Measurements from ENCODE around the gene GRM2.

The GRM2 gene

DNA sequence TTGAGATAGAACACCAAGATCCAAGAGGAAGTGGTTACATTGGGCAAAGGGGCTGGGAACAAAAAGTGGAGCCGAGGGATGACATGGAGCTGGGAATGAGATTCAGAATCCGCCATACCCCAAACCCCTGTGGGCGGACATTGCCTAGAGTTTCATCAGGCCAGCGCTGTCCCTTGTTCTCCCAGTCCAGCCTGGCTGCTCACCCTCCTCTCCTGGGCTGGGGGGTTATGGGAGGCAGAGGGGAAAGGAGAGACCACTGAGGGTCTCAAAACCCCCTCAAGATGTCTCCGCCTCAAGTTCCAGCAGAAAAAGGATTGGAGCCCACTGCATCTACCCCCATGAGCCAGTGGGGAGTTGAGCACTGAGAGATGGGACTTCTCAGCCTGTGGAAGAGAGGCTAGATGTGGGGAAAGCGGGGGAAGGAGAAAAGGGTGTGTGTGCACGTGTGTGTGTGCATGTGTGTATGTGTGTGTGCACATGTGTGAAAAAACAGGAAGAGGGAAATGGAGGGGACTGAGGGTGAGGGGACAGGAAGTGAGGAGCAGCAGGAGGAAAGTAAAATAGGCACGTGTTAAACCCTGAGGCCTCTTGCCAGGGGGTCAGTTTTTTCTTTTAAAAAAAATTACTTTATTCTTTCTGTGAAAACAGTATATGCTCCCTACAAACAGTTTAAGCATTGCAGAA, 14.3 kb downstream of the GRM2 start:
- DNase-seq (ENCODE audit: extremely low read depth, insufficient read length): no peak
- Histone ChIP-seq H3K36me3 (ENCODE audit: control insufficient read depth, insufficient read depth, low read length) (no peaks in the 10 kb centered on the region), H3K27me3 (replicated peaks; ENCODE audit: control insufficient read depth, insufficient read depth, low read length) (no peaks in the 10 kb centered on the region; the same call in 1 of the 2 replicates), H3K4me3 (replicated peaks; ENCODE audit: low read depth, low read length) (no peak overlapping the region)
- TF ChIP-seq, protein P1, sequence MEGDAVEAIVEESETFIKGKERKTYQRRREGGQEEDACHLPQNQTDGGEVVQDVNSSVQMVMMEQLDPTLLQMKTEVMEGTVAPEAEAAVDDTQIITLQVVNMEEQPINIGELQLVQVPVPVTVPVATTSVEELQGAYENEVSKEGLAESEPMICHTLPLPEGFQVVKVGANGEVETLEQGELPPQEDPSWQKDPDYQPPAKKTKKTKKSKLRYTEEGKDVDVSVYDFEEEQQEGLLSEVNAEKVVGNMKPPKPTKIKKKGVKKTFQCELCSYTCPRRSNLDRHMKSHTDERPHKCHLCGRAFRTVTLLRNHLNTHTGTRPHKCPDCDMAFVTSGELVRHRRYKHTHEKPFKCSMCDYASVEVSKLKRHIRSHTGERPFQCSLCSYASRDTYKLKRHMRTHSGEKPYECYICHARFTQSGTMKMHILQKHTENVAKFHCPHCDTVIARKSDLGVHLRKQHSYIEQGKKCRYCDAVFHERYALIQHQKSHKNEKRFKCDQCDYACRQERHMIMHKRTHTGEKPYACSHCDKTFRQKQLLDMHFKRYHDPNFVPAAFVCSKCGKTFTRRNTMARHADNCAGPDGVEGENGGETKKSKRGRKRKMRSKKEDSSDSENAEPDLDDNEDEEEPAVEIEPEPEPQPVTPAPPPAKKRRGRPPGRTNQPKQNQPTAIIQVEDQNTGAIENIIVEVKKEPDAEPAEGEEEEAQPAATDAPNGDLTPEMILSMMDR (IDR thresholded peaks at IDR 0.05; ENCODE audit: insufficient read depth, low read length, poor library complexity, severe bottlenecking): no peak

DNA sequence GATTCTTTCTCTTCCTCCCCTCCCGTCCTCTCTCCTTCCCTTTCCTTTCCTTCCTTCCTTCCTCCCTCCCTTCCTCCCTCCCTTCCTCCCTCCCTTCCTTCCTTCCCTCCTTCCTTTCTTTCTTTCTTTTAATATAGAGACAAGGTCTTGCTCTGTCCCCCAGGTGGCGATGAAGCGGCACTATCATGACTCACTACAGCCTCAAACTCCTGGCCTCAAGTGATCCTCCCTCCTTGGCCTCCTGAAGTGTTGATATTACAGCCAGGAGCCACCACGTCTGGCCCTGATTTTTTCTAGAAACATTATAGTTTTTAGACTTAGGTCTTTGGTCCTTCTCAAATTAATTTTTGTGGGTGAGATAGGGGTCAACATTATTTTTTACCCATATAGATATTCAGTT, 15.5 kb downstream of the GRM2 start:
- no peak for DNase-seq (ENCODE audit: extremely low read depth, insufficient read length)
- H3K36me3 ChIP-seq (ENCODE audit: control insufficient read depth, insufficient read depth, low read length): no peaks in the 10 kb centered on the region
- H3K27me3 ChIP-seq (replicated peaks; ENCODE audit: control insufficient read depth, insufficient read depth, low read length): no peaks in the 10 kb centered on the region; the same call in 1 of the 2 replicates
- no peak overlapping the region for H3K4me3 ChIP-seq (replicated peaks; ENCODE audit: low read depth, low read length)
- TF ChIP-seq, protein P1 (IDR thresholded peaks at IDR 0.05; ENCODE audit: insufficient read depth, low read length, poor library complexity, severe bottlenecking): no peak

DNA sequence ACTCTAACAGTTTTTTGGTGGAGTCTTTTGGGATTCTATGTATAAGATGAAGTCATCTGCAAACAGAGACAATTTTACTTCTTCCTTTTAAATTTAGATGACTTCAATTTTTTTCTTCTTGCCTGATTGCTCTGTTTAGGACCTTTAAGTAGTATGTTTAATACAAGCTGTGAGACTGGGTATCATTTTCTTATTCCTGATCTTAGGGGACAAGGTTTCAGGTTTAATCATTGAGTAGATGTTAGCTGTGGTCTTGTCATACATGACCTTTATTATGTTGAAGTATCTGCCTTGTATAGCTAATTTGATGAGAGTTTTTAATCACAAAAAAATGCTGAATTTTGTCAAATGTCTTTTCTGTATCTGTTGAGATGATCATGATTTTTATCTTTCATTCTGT, 20.6 kb downstream of the GRM2 start:
- Histone ChIP-seq H3K27me3 (replicated peaks; ENCODE audit: control insufficient read depth, insufficient read depth, low read length) (no peaks in the 10 kb centered on the region), H3K36me3 (ENCODE audit: control insufficient read depth, insufficient read depth, low read length) (no peaks in the 10 kb centered on the region), H3K4me3 (replicated peaks; ENCODE audit: low read depth, low read length) (no peak overlapping the region)
- TF ChIP-seq, protein P1 (IDR thresholded peaks at IDR 0.05; ENCODE audit: insufficient read depth, low read length, poor library complexity, severe bottlenecking): no peak
- no peak for DNase-seq (ENCODE audit: extremely low read depth, insufficient read length)

DNA sequence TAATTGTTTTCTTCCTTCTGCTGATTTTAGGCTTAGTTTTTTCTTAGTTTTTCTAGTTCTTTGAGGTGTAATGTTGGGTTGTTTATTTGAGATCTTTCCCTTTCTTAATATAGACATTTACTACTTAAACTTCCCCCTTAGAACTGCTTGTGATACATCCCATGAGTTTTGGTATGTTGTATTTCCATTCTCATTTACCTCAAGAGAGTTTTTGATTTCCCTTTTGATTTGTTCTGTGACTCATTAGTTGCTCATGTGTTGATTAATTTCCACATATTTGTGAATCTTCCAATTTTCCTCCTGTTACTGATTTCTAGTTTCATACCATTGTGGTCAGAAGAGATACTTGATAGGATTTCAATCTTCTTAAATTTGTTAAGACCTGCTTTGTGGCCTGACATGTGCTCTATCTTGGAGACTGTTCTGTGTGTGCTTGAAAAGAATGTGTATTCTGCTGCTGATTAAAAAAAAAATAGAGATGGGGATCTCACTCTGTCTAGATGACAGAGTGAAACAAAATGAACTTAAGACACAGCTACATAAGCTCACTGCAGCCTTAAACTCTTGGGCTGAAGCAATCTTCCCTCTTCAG, 22.3 kb downstream of the GRM2 start:
- Histone ChIP-seq H3K4me3 (replicated peaks; ENCODE audit: low read depth, low read length) (no peak overlapping the region), H3K27me3 (replicated peaks; ENCODE audit: control insufficient read depth, insufficient read depth, low read length) (no peaks in the 10 kb centered on the region), H3K36me3 (ENCODE audit: control insufficient read depth, insufficient read depth, low read length) (no peaks in the 10 kb centered on the region)
- DNase-seq (ENCODE audit: extremely low read depth, insufficient read length): no peak
- TF ChIP-seq, protein P1 (IDR thresholded peaks at IDR 0.05; ENCODE audit: insufficient read depth, low read length, poor library complexity, severe bottlenecking): no peak

DNA sequence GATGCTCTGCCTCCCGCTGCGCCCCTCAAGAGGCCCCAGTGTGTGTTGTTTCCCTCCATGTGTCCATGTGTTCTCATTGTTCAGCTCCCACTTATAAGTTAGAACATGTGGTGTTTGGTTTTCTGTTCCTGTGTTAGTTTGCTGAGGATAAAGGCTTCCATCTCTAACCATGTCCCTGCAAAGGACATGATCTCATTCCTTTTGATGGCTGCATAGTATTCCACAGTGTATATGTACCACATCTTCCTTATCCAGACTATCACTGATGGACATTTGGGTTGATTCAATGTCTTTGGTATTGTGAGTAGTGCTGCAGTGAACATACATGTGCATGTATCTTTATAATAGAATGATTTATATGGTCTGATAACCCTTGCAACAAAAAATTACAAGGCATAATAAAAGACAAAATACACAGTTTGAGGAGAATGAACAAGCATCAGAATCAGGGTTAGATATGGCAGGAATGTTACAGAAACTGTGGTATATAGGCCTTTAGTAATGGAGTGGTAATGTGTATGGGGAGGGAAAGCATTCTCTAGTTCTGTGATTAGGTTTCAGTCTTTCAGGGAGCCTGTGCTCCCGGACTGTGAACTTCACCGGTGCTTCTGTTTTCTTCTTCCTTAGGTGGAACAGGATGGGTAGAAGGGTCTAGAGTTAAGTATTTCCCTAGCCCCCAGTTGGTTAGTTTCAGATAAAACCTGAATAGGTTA, 27.1 kb downstream of the GRM2 start:
- no peak for DNase-seq (ENCODE audit: extremely low read depth, insufficient read length)
- Histone ChIP-seq H3K36me3 (ENCODE audit: control insufficient read depth, insufficient read depth, low read length) (no peaks in the 10 kb centered on the region), H3K4me3 (replicated peaks; ENCODE audit: low read depth, low read length) (no peak overlapping the region), H3K27me3 (replicated peaks; ENCODE audit: control insufficient read depth, insufficient read depth, low read length) (no peaks in the 10 kb centered on the region; the same call in 1 of the 2 replicates)
- TF ChIP-seq, protein P1 (IDR thresholded peaks at IDR 0.05; ENCODE audit: insufficient read depth, low read length, poor library complexity, severe bottlenecking): no peak

Measured in GM06990 (cell line).